Activated CD4-positive, CD25-positive, alpha-beta regulatory T cell treated with anti-CD3 and anti-CD28 coated beads, Interleukin-2, amount 50 U/mL, for 24 hours (primary cell): ENCODE data around the gene CSTF1.
"Not testable (repeated sequence)": the region's sequence is repeated elsewhere in the genome, so short reads cannot be mapped to it uniquely, and the experiment has no call there.

ENCODE experiments used
- ATAC-seq, 2 donors: fragments of 150-1000 bp; cut with Tn5 transposase; one replicate each; pipeline ENCODE4 v1.10.0; 2021; ENCODE audit warnings: mild to moderate bottlenecking in 1 of 2, moderate library complexity in 1 of 2

Gene CSTF1

GRCh38 chr20:56371977-56372376, 20.5 kb upstream of the CSTF1 start:
- no peak for ATAC-seq

- peak; percentile 60 to 71 for ATAC-seq
Measured at GRCh38 chr20:56372850-56373249, 19.6 kb upstream of the CSTF1 start.

GRCh38 chr20:56373942-56374341, 18.5 kb upstream of the CSTF1 start:
- peak; percentile 84 to 94 for ATAC-seq

- ATAC-seq = no peak
Measured at GRCh38 chr20:56376331-56376730, 16.1 kb upstream of the CSTF1 start.

GRCh38 chr20:56378386-56378785, 14.1 kb upstream of the CSTF1 start:
- ATAC-seq = no peak

GRCh38 chr20:56380375-56380774, 12.1 kb upstream of the CSTF1 start:
- no peak for ATAC-seq

GRCh38 chr20:56381501-56381900, 10.9 kb upstream of the CSTF1 start:
- no peak for ATAC-seq

GRCh38 chr20:56382696-56383095, 9.7 kb upstream of the CSTF1 start:
- no peak for ATAC-seq

- ATAC-seq = no peak
Measured at GRCh38 chr20:56383334-56383733, 9.1 kb upstream of the CSTF1 start.

- ATAC-seq = no peak
Measured at GRCh38 chr20:56385130-56385529, 7.3 kb upstream of the CSTF1 start.

GRCh38 chr20:56386219-56386618, 6.2 kb upstream of the CSTF1 start:
- no peak for ATAC-seq

GRCh38 chr20:56388882-56389281, 3.6 kb upstream of the CSTF1 start:
- ATAC-seq = no peak

GRCh38 chr20:56389807-56390206, 2.6 kb upstream of the CSTF1 start:
- no peak for ATAC-seq

GRCh38 chr20:56390396-56390795, 2.0 kb upstream of the CSTF1 start:
- ATAC-seq = not testable (repeated sequence)

- ATAC-seq = no peak
Measured at GRCh38 chr20:56391037-56391436, 1.4 kb upstream of the CSTF1 start.

- peak; percentile 19 to 25 for ATAC-seq
Measured at GRCh38 chr20:56391596-56392131, 781 bp upstream of the CSTF1 start.

GRCh38 chr20:56392881-56393482, 537 bp downstream of the CSTF1 start:
- ATAC-seq = peak in 1 of 2 donors; percentile 3

GRCh38 chr20:56393653-56394052, 1.2 kb downstream of the CSTF1 start:
- no peak for ATAC-seq

GRCh38 chr20:56395166-56395565, 2.7 kb downstream of the CSTF1 start:
- no peak for ATAC-seq

GRCh38 chr20:56400001-56400640, 7.7 kb downstream of the CSTF1 start:
- ATAC-seq = peak in 1 of 2 donors; percentile 65

GRCh38 chr20:56403465-56403864, 11.0 kb downstream of the CSTF1 start:
- no peak for ATAC-seq

GRCh38 chr20:56405356-56405755, 12.9 kb downstream of the CSTF1 start:
- not testable (repeated sequence) for ATAC-seq

GRCh38 chr20:56406910-56407309, 14.5 kb downstream of the CSTF1 start:
- no peak for ATAC-seq

GRCh38 chr20:56409521-56409920, 17.1 kb downstream of the CSTF1 start:
- ATAC-seq = no peak

GRCh38 chr20:56409956-56410355, 17.5 kb downstream of the CSTF1 start:
- ATAC-seq = no peak
